GM12878 (cell line): ENCODE measurements around the gene MAPK1. TPM values are rescaled to one million over a fixed set of nuclear protein-coding genes. Genes with fewer than 3 reads are reported as not detected.
A peak's percentile ranks its signal among the peaks of the same experiment; 100 is the strongest.

ENCODE experiments used
- ATAC-seq: fragments of 200-7000 bp; cut with Tn5 transposase; 3 replicates; pipeline ENCODE4 v1.9.1; 2020; ENCODE audit warnings: mild to moderate bottlenecking, moderate library complexity
- BruUV-seq: library from RNA; stranded (reverse); fragments of 400-500 nt; replicated peaks from 2 replicates; lab custom pipeline; 2021; lab: Mats Ljungman, UMichigan
- CTCF ChIA-PET: fragments of 300-600 bp; sonication (Branson Sonifier 250); formaldehyde crosslinking; extraction: SDS; loops from one replicate; lab custom pipeline; 2021; ENCODE audit warnings: inconsistent platforms; lab: Yijun Ruan, JAX
- POLR2A ChIA-PET: fragments of 350-600 bp; formaldehyde crosslinking; extraction: SDS; loops from one replicate; lab custom pipeline; 2021; ENCODE audit warnings: inconsistent platforms; lab: Charles Lee
- RAD21 ChIA-PET: fragments of 300-600 bp; sonication (Branson Sonifier 250); formaldehyde crosslinking; loops from one replicate; lab custom pipeline; 2023; ENCODE audit warnings: antibody characterized with exemption; ENCODE audit not compliant: unreplicated experiment; lab: Charles Lee
- SMC1A ChIA-PET: fragments of 300-600 bp; sonication (Branson Sonifier 250); formaldehyde crosslinking; loops from one replicate; lab custom pipeline; 2023; ENCODE audit not compliant: unreplicated experiment, uncharacterized antibody; lab: Charles Lee
- DNase-seq: peaks from one replicate; pipeline ENCODE4 v3.0.0-alpha.2; 2011; ENCODE audit warnings: low read depth, low spot score
- FAIRE-seq: peaks from 3 replicates; lab custom pipeline; 2011; peaks lifted over from hg19 to GRCh38; lab: Jason Lieb, UNC
- H2AFZ ChIP-seq: 2 replicates; pipeline ENCODE4 v1.6.0; 2011; ENCODE audit warnings: low read depth, low read length, control low read depth; ENCODE audit not compliant: control insufficient read depth
- H3K27ac ChIP-seq: 2 replicates; pipeline ENCODE4 v1.5.1; 2011; ENCODE audit warnings: control low read depth; ENCODE audit not compliant: control insufficient read depth, insufficient read depth
- H3K27me3 ChIP-seq, 2 experiments: replicated peaks in 1 of 2; 2 replicates each; pipeline versions ENCODE4 v1.6.0 to v1.6.1; 2011; ENCODE audit warnings: low read length in 1 of 2; ENCODE audit not compliant: control insufficient read depth in 2 of 2, insufficient read depth in 2 of 2
- H3K36me3 ChIP-seq, 2 experiments: 2 replicates each; pipeline ENCODE4 v1.5.1; 2011; ENCODE audit warnings: low read length in 1 of 2; ENCODE audit not compliant: control insufficient read depth in 2 of 2, insufficient read depth in 2 of 2
- H3K4me1 ChIP-seq: 2 replicates; pipeline ENCODE4 v1.6.1; 2011; ENCODE audit warnings: mild to moderate bottlenecking, low read length, moderate library complexity, mixed read lengths; ENCODE audit not compliant: control insufficient read depth, insufficient read depth
- H3K4me2 ChIP-seq: 2 replicates; pipeline ENCODE4 v1.6.0; 2011; ENCODE audit warnings: control low read depth; ENCODE audit not compliant: control insufficient read depth, insufficient read depth
- H3K4me3 ChIP-seq: fragments of 200-600 bp; sonication (generic); 2 replicates; pipeline ENCODE4 v1.5.1; 2016
- H3K79me2 ChIP-seq: 2 replicates; pipeline ENCODE4 v1.6.0; 2011; ENCODE audit warnings: low read length; ENCODE audit not compliant: control insufficient read depth, insufficient read depth
- H3K9ac ChIP-seq: 2 replicates; pipeline ENCODE4 v1.8.0; 2011; ENCODE audit warnings: low read length, control low read depth, mixed read lengths; ENCODE audit not compliant: control insufficient read depth, insufficient read depth
- H3K9me3 ChIP-seq: replicated peaks from 3 replicates; pipeline ENCODE4 v1.5.1; 2011; ENCODE audit warnings: mild to moderate bottlenecking, low read length; ENCODE audit not compliant: control insufficient read depth, insufficient read depth
- H4K20me1 ChIP-seq: 2 replicates; pipeline ENCODE4 v1.6.0; 2011; ENCODE audit not compliant: control insufficient read depth, insufficient read depth
- CBX5 ChIP-seq: sonication (generic); IDR thresholded peaks from 2 replicates; pipeline ENCODE4 v1.6.1; 2016; ENCODE audit warnings: low read depth, moderate library complexity, mild to moderate bottlenecking, inconsistent platforms
- CEBPZ ChIP-seq: fragments of 150-350 bp; IDR thresholded peaks from 2 replicates; pipeline ENCODE4 v1.6.1; 2016; ENCODE audit warnings: low read depth, low read length
- ELK1 ChIP-seq: IDR thresholded peaks from 2 replicates; pipeline ENCODE4 v1.6.1; 2012; ENCODE audit warnings: low read depth, low read length, improper control_type of control experiment
- EZH2 ChIP-seq: IDR thresholded peaks from 2 replicates; pipeline ENCODE4 v1.6.1; 2012; ENCODE audit warnings: low read depth, mild to moderate bottlenecking, control low read depth, inconsistent platforms, low read length, borderline replicate concordance; ENCODE audit not compliant: control insufficient read depth
- SMAD5 ChIP-seq: IDR thresholded peaks from 2 replicates; pipeline ENCODE4 v1.6.1; 2016; ENCODE audit warnings: antibody characterized with exemption, low read depth
- SP1 ChIP-seq: IDR thresholded peaks from one replicate; pipeline ENCODE4 v1.6.1; 2011; ENCODE audit warnings: low read depth, low read length
- ZZZ3 ChIP-seq: IDR thresholded peaks from 2 replicates; pipeline ENCODE4 v1.6.1; 2011; ENCODE audit warnings: low read depth; ENCODE audit not compliant: control insufficient read depth, insufficient read length
- WGBS: methylation state at CpG from one replicate; pipeline ENCODE4 v1.1.6; 2016; ENCODE audit warnings: low lambda C conversion rate; ENCODE audit not compliant: insufficient replicate concordance, insufficient coverage; ENCODE audit errors: missing lambda C conversion rate; 5-methylcytosine and 5-hydroxymethylcytosine counted together
- in situ Hi-C: fragments of 300-500 bp; cut with MboI; formaldehyde crosslinking; loops from 9 replicates; pipeline ENCODE4 v1.14.3; 2018; ENCODE audit warnings: mixed read lengths
- intact Hi-C: fragments of 100-400 bp; cut with micrococcal nuclease; formaldehyde crosslinking; loops from one replicate; pipeline ENCODE4 v1.14.2; 2022; ENCODE audit not compliant: unreplicated experiment
- polyA plus RNA-seq, 11 experiments: library from polyadenylated mRNA; depleted of rRNA in 4 of 11; unstranded in 6 of 11; stranded (reverse) in 5 of 11; fragments of >200 nt; fragmentation: Nextera tagmentation in 4 of 11; fragmentation: Illumina TruSeq in 1 of 11; extraction: Ambion mirVana in 4 of 11; extraction: Trizol in 1 of 11; gene quantifications; 1 replicate in 1 of 11; 2 replicates in 10 of 11; pipeline versions ENCODE4 v1.2.1 to v1.2.3, GENCODE V29; 2011 to 2016; ENCODE audit warnings: inconsistent platforms in 2 of 11, missing spikeins in 2 of 11, low read depth in 1 of 11
- total RNA-seq, 4 experiments: library from RNA; depleted of rRNA in 3 of 4; stranded (reverse); fragments of >200 nt in 3 of 4; fragmentation: Illumina TruSeq in 1 of 4; extraction: Trizol in 1 of 4; gene quantifications; 2 replicates each; pipeline versions ENCODE4 v1.2.1 to v1.2.3, GENCODE V29; 2013 to 2021

MAPK1 gene
- total and polyA plus RNA-seq, 10 of the 15 experiments (the other 5 are each of a cell fraction or from before 2014, with no cell fraction given): 7.0 to 123 (median 58.4) TPM

DNA sequence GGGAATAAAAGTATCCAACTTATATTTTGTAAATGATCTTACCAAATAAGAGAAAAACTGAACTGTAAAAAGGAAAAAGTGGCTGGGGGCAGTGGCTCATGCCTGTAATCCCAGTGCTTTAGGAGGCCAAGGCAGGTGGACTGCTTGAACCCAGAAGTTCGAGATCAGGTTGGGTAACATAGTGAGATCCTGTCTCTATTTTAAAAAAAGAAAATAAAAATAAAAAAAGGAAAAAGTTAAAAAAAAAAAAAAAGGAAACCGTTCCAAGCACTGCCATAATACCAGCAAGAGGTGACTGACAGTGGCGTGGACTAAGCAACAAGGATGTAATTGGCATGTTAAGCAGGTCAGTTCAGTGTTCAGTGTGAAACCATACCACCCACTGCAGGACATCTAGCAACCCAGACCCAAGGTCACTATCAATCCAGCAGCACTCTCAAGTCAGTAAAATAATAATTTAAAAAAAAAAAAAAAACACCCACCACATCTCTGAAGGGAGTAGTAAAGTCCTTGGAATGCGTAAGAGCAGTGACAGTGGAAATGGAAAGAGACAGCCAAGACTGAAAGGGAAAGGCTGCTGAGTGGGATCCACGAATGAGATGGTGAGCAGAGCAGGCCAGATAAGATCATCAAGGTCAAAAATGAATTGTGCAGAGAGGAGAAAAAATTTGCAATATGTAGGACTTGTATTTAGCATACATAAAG lies 43.6 kb downstream of the MAPK1 start:
- in situ Hi-C loops: no loop called here
- SMC1A ChIA-PET: interaction anchor here (0.8 to 2.2 kb wide), 3 partner anchors 10 to 22 kb away, joined by 3 to 7 read pairs (median 6); no protein-coding TSS in a partner anchor
- peak overlapping the region; percentile 71; the same call in 1 of the 2 replicates for H3K4me2 ChIP-seq
- H3K4me3 ChIP-seq: no peak overlapping the region
- TF ChIP-seq CBX5 (no peak), ZZZ3 (no peak), CEBPZ (no peak), EZH2 (no peak), SP1 (no peak), ELK1 (no peak), SMAD5 (no peak)
- TF ChIP-seq, all 136 proteins: peak for 0
- ChIA-PET RAD21 (interaction anchor here (1.1 kb wide), 1 partner anchor 61 kb away, joined by 3 read pairs; no protein-coding TSS in a partner anchor), CTCF (interaction anchor here (2.0 kb wide), 1 partner anchor 61 kb away, joined by 5 read pairs; no protein-coding TSS in a partner anchor), POLR2A (no interaction called here)
- DNase-seq: no peak
- no peak for FAIRE-seq
- peaks cover 10% of the 10 kb centered on the region for H3K4me1 ChIP-seq
- WGBS: 79% methylated on average over 5 of the region's 5 CpGs
- H3K79me2 ChIP-seq: peaks cover 40% of the 10 kb centered on the region
- intact Hi-C loops: no loop called here
- peak; percentile 48 for ATAC-seq
- H3K27me3 ChIP-seq: no peaks in the 10 kb centered on the region
- H3K9me3 ChIP-seq: no peaks in the 10 kb centered on the region
- no peaks in the 10 kb centered on the region; a peak in 1 of 4 replicates for H3K36me3 ChIP-seq
- no peak overlapping the region for H2AFZ ChIP-seq
- H3K27ac ChIP-seq: no peak overlapping the region
- peaks cover 3% of the 10 kb centered on the region; the same call in 1 of the 2 replicates for H4K20me1 ChIP-seq
- H3K9ac ChIP-seq: no peak overlapping the region
- BruUV-seq: no TSS peak
